Thymus (tissue), 11 donors: ENCODE data around the gene KCNJ12. TPM values are rescaled to one million over a fixed set of nuclear protein-coding genes. Genes with fewer than 3 reads are reported as not detected.

Source experiments
- DNase-seq, 9 donors: peaks; one replicate each; pipeline ENCODE4 v3.0.0-alpha.2; 2013; ENCODE audit warnings: low spot score in 9 of 9, low read depth in 6 of 9, missing footprints in 1 of 9
- H3K27ac ChIP-seq, 2 donors: one replicate each; pipeline ENCODE4 v1.5.1; 2013; ENCODE audit warnings: control low read depth in 1 of 2, low read depth in 1 of 2, low read length in 1 of 2, mild to moderate bottlenecking in 1 of 2, moderate library complexity in 1 of 2
- H3K27me3 ChIP-seq, 2 donors: one replicate each; pipeline ENCODE4 v1.5.1; 2013; ENCODE audit warnings: low read length in 1 of 2; ENCODE audit not compliant: control insufficient read depth in 2 of 2, insufficient read depth in 1 of 2
- H3K36me3 ChIP-seq, 2 donors: one replicate each; pipeline ENCODE4 v1.5.1; 2013; ENCODE audit warnings: low read length in 1 of 2, mild to moderate bottlenecking in 1 of 2, moderate library complexity in 1 of 2; ENCODE audit not compliant: control insufficient read depth in 2 of 2, insufficient read depth in 2 of 2
- H3K4me1 ChIP-seq, 2 donors: one replicate each; pipeline ENCODE4 v1.5.1; 2013; ENCODE audit warnings: low read length in 2 of 2; ENCODE audit not compliant: control insufficient read depth in 2 of 2, insufficient read depth in 2 of 2
- H3K4me3 ChIP-seq, 2 donors: one replicate each; pipeline ENCODE4 v1.5.1; 2013; ENCODE audit warnings: low read length in 2 of 2, control low read depth in 1 of 2, mild to moderate bottlenecking in 1 of 2
- H3K9me3 ChIP-seq, 2 donors: one replicate each; pipeline ENCODE4 v1.5.1; 2013; ENCODE audit warnings: low read length in 1 of 2, mild to moderate bottlenecking in 1 of 2; ENCODE audit not compliant: control insufficient read depth in 2 of 2, insufficient read depth in 1 of 2
- WGBS: extraction: QIAGEN DNeasy Blood & Tissue Kit; methylation state at CpG from one replicate; pipeline ENCODE4 v1.1.7; 2013; 5-methylcytosine and 5-hydroxymethylcytosine counted together
- polyA plus RNA-seq: library from polyadenylated mRNA; stranded (reverse); fragments of 200-250 nt; gene quantifications from one replicate; pipeline ENCODE4 v1.2.3, GENCODE V29; 2013
- total RNA-seq: library from RNA; stranded (reverse); fragments of 120-200 nt; gene quantifications from one replicate; pipeline ENCODE4 v1.2.4, GENCODE V29; 2013
- donor health status: healthy.

KCNJ12 gene
- total and polyA plus RNA-seq, 2 donors, result 0.37 to 0.85 TPM

DNA sequence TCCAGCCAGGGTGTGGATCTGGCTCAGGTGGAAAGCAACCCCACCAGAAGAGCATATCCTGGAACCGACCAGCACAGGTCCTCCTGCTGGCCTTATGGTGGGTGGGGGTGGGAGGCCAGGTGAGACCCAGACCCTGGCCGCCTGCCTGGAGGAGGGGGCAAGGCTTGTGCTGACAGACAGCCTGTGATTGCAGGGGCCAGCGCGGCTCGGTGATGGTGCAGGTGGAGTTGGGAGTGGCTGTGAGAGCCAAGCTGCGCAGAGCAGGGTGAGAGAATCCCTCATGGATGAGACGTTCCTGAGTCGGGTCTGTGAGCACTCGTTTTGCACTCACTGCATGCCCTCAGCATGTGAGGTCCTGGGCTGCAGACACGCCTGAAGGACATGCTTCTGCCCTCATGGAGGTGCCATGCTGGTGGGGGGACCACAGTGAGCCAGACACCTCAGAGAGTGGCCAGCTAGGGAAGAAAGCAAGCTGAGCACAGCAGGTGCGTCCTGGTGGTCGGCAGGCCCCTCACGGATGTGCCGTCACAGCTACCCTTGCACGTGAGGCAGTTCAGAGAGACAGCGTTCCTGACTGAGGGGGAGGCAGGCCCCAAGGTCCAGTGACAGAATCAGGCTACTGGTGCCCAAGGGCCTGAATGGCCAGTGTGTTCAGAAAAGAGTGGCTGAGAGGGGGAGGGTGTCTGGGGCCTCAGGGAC, 3.8 kb upstream of the KCNJ12 start:
- Histone ChIP-seq H3K27ac (no peak overlapping the region), H3K4me1 (peaks cover 3 to 4% of the 10 kb centered on the region in 2 donors), H3K4me3 (no peak overlapping the region), H3K27me3 (peaks cover 27 to 41% of the 10 kb centered on the region in 2 donors), H3K9me3 (no peaks in the 10 kb centered on the region), H3K36me3 (no peaks in the 10 kb centered on the region)
- WGBS, result 94% methylated on average over 16 of the region's 16 CpGs
- DNase-seq, result no peak

DNA sequence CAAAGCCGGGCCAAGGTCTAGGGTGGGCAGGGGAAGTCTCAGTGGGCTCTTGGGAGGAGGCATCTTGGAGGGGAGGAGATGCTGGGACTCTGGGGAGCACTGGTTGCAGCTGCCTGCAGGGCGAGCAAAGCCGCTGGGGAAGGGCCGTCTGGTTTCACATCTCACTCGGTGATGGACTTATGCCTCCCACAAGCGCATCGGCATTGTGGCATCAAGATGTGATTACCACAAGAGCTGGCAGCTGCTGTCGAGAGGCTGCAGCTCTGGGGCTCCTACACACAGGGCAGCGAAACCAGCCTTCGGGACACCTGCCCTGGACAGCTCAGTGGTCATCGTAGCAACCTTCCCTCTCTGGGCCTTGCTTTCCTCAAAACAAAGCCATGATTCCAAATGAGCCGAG, 3.1 kb upstream of the KCNJ12 start:
- no peak overlapping the region for H3K27ac ChIP-seq
- WGBS, result 91% methylated on average over 12 of the region's 12 CpGs

DNA sequence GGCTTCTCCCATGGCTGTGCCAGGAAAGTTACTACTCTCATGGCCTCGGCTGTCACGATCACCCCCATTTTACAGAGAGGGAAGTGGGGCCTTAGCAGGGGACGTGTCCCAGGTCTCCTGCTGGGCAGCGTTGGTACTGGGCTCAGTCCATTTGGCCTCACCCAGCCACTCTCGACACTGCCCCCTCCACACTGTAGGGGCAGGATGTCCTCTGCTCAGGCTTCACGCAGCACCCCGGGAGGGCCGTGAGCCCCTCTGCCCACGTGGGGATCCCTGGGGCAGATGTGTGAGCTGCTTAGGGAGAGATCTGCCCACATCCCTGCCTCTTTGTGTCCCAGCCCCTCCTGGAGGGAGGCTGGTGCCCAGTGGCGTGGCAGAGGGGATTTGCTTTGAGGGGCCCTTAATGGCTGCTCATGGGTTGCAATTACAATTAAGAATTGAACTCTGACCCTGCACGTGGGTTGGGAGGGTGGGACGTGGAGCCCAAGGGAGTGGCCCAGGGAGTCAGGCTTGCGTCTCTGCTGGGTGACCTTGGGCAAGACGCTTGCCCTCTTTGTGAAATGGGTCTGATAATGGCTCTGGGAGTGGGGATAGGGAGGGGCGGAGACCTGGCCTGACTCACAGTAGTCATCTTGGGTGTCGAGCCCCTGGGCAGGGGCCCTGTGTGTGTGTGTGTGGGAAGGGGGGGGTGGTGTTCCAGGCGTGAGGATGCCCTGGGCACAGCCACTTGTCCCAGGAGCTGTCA, 2.3 kb upstream of the KCNJ12 start:
- Histone ChIP-seq H3K4me3 (no peak overlapping the region), H3K4me1 (peaks cover 3 to 6% of the 10 kb centered on the region in 2 donors), H3K36me3 (no peaks in the 10 kb centered on the region), H3K27ac (no peak overlapping the region), H3K9me3 (no peaks in the 10 kb centered on the region), H3K27me3 (peaks cover 40 to 56% of the 10 kb centered on the region in 2 donors)
- DNase-seq, result no peak
- WGBS, result 96% methylated on average over 17 of the region's 17 CpGs

More for the DNA sequence above, 3.1 kb upstream of the KCNJ12 start:
- no peaks in the 10 kb centered on the region for H3K36me3 ChIP-seq
- no peaks in the 10 kb centered on the region for H3K9me3 ChIP-seq
- no peak for DNase-seq
- peaks cover 33 to 48% of the 10 kb centered on the region in 2 donors for H3K27me3 ChIP-seq
- H3K4me1 ChIP-seq, result peaks cover 3 to 6% of the 10 kb centered on the region in 2 donors
- H3K4me3 ChIP-seq, result no peak overlapping the region

DNA sequence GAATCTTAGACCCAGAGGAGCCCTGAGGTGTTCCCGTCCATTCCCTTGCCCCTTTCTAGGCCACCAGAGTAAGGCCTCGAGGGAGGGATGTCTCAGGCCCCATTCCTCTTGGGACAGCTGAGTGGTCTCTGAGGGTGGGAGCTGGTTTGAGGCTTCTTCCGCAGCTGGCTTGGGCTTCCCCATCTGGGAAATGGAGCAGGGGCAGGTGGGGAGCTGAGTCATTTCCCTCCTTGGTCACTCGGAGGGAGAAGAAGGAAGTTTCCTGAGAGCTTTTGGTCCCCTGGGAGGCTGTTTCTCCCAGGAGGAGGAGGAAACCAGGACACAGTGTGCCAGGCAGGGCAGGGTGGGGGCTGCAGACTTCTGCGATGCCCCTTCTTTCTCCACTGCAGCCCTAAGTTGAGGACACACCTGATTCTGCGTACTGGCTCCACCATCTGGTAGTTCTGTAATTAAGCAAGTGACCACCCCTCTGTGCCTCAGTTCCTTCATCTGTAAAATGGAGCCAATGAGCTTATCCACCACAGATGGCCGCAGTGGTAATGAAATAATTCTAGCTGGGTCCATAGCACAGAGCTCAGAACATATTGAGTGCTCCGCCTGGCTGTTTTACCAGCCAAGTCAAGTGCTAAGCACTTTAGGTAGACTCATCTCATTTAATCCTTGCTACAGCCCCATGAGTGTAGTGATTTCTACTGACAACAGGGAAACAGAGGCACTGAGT, 1.6 kb upstream of the KCNJ12 start:
- H3K4me3 ChIP-seq, result no peak overlapping the region
- peaks cover 45 to 62% of the 10 kb centered on the region in 2 donors for H3K27me3 ChIP-seq
- no peak overlapping the region for H3K27ac ChIP-seq
- no peaks in the 10 kb centered on the region for H3K9me3 ChIP-seq
- 83% methylated on average over 8 of the region's 8 CpGs for WGBS
- H3K4me1 ChIP-seq, result peaks cover 3 to 6% of the 10 kb centered on the region in 2 donors
- no peak for DNase-seq
- no peaks in the 10 kb centered on the region for H3K36me3 ChIP-seq

DNA sequence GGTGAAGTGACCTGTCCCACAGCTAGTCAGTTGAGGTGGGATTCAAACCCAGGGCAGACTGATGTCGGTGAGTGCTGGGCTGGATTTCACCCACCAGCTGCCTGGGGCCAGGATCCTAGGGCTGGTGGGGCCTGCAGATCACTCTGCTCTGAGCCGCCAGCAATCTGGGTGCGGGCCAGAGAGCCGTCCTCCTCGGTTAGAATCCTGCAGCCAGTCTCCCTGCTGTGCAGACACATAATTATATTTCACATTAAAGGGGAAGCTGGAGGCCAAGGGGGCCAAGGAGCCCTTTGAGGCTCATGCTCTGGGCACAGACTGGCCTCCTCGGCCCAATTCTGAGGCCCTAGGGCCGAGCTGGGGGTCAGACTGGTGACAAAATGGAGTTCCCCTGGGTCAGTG, 996 bp upstream of the KCNJ12 start:
- no peak overlapping the region for H3K4me3 ChIP-seq
- H3K27me3 ChIP-seq, result peaks cover 45 to 62% of the 10 kb centered on the region in 2 donors
- no peak for DNase-seq
- WGBS, result 90% methylated on average over 7 of the region's 7 CpGs
- no peaks in the 10 kb centered on the region for H3K9me3 ChIP-seq
- no peaks in the 10 kb centered on the region for H3K36me3 ChIP-seq
- H3K27ac ChIP-seq, result no peak overlapping the region
- peaks cover 3 to 6% of the 10 kb centered on the region in 2 donors for H3K4me1 ChIP-seq

DNA sequence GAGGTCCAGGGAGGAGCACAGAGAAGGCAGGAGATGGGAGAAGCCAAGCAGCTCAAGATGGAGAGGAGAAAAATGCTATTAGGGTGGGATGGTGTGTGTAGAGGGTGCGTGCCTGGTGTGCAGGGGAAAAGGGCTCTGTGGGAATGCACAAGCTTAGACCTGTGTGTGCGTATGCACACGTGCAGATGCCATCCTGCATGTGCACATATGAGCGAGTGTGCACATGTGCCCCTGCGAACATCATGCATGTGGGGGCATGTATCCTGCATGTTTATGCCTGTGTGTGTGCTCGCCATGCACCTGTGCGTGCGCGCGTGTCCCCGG, 438 bp upstream of the KCNJ12 start:
- WGBS, result 65% methylated on average over 11 of the region's 11 CpGs
- Histone ChIP-seq H3K4me1 (peaks cover 3 to 6% of the 10 kb centered on the region in 2 donors), H3K27me3 (peaks cover 45 to 62% of the 10 kb centered on the region in 2 donors), H3K27ac (no peak overlapping the region), H3K9me3 (no peaks in the 10 kb centered on the region), H3K36me3 (no peaks in the 10 kb centered on the region), H3K4me3 (no peak overlapping the region)
- DNase-seq, result no peak

DNA sequence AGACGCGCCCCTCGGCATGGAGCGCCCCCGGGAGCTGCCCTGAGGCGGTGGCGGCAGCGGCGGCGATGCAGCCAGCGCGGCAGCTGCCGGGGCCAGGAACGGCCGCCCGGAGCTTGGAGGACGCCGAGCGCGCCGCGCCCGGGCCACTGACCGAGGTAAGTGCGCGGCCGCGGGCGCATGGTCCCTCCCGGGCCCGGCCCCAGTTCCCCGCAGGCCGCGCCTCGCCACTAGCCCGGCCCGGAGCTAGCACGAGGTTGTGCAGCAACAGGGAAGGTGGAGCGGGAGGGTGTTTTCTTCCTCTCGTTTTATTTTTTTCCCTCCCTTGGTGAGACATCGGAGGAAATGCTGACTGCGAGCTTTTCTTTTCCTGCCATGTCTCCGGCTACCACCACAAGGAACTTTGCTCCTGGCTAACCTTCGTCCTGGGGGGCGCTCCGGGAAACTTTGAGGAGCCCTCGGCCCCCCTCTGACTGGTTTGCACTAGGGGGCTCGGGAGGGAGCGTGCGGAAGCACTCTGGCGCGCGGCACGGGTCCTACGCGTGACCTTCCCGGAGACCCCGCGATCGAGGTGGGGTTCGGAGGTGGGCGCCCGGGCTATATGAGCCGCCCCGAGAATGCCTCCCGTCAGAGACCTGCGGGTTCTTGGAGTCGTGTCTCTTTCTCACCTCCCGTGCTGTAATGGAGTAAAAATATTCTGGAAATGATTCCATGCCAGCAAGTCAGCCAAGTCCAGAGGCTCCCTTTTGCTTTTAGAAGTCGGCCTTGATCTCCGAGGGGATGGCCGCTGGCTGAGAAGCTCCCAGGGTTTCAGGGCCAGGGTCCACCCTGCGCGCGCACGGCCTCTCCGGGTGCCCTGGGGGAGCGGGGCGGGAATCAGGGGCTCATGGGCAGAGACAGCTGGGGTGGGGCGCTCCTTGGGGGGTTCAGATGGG, 868 bp downstream of the KCNJ12 start:
- no peaks in the 10 kb centered on the region for H3K9me3 ChIP-seq
- peak in 1 of 9 donors; percentile 27 for DNase-seq
- no peak overlapping the region for H3K27ac ChIP-seq
- peaks cover 3 to 6% of the 10 kb centered on the region in 2 donors for H3K4me1 ChIP-seq
- H3K4me3 ChIP-seq, result peak overlapping the region in 1 of 2 donors; percentile 10
- H3K36me3 ChIP-seq, result no peaks in the 10 kb centered on the region
- 3% methylated on average over 80 of the region's 80 CpGs for WGBS
- peaks cover 45 to 62% of the 10 kb centered on the region in 2 donors for H3K27me3 ChIP-seq

DNA sequence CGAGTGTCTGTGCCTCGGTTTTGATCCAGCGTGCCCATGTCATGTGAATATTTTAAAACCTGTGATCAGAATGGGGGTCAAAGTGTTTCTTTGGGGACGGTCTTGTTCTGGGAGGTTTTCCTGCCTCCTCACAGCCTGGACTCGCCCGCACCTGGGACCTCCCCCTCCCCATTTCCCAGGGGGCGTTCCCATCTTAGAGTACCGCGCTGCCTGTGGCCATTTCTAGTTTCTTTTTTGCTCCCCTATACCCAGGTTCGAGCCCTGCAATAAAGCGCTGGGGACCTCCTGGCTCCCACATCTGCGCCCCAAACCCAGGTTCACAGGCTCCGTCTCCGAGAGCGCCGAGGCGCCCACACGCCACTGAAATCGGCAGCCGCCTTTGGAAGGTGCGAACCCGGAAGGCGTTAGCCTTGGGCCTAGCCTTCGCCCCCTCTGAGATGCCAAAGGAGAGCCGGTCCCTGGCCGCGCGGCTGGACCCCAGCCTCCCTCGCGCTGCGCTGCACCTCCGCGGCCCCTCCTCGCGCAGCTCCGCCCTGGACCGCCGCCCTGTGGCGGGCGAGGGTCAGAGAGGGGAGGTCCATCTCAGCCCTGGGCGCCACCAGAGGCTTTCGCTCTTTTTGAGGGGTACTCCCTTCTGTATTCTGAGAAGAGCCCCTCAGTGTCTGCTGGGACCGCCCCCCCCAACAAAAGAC, 1.7 kb downstream of the KCNJ12 start:
- H3K4me1 ChIP-seq, result peaks cover 3 to 6% of the 10 kb centered on the region in 2 donors
- H3K27ac ChIP-seq, result no peak overlapping the region
- 7% methylated on average over 43 of the region's 43 CpGs for WGBS
- H3K9me3 ChIP-seq, result no peaks in the 10 kb centered on the region
- H3K27me3 ChIP-seq, result peaks cover 45 to 62% of the 10 kb centered on the region in 2 donors
- H3K4me3 ChIP-seq, result no peak overlapping the region
- no peak for DNase-seq
- no peaks in the 10 kb centered on the region for H3K36me3 ChIP-seq
